Muscle of leg (tissue), 11 donors: ENCODE data around the gene SYNDIG1. TPM values are rescaled to one million over a fixed set of nuclear protein-coding genes. Genes with fewer than 3 reads are reported as not detected.

Experiments
- DNase-seq: peaks from one replicate; pipeline ENCODE4 v3.0.0; 2013
- H3K27ac ChIP-seq: one replicate; pipeline ENCODE4 v1.5.1; 2013; ENCODE audit warnings: mild to moderate bottlenecking, low read length, control low read depth
- H3K27me3 ChIP-seq: one replicate; pipeline ENCODE4 v1.6.1; 2013; ENCODE audit warnings: low read length; ENCODE audit not compliant: control insufficient read depth, insufficient read depth
- H3K36me3 ChIP-seq: one replicate; pipeline ENCODE4 v1.6.1; 2013; ENCODE audit warnings: low read length; ENCODE audit not compliant: control insufficient read depth, insufficient read depth
- H3K4me1 ChIP-seq: one replicate; pipeline ENCODE4 v1.6.1; 2013; ENCODE audit warnings: low read length; ENCODE audit not compliant: control insufficient read depth, insufficient read depth
- H3K4me3 ChIP-seq: one replicate; pipeline ENCODE4 v1.5.1; 2013; ENCODE audit warnings: low read length, control low read depth
- H3K9me3 ChIP-seq: replicated peaks from 2 replicates; pipeline ENCODE4 v1.6.1; 2013; ENCODE audit warnings: low read depth, low read length; ENCODE audit not compliant: control insufficient read depth
- WGBS: methylation state at CpG from one replicate; pipeline ENCODE4 v1.1.5; 2013; ENCODE audit warnings: missing lambda C conversion rate; ENCODE audit not compliant: insufficient coverage; 5-methylcytosine and 5-hydroxymethylcytosine counted together
- polyA plus RNA-seq, 8 donors: library from polyadenylated mRNA; unstranded; fragments of 120-200 nt; gene quantifications; one replicate each; pipeline versions ENCODE4 v1.2.1 to v1.2.3, GENCODE V29; 2013; ENCODE audit warnings: inconsistent platforms in 1 of 8, low replicate concordance in 1 of 8; ENCODE audit not compliant: insufficient read length in 8 of 8, insufficient read depth in 1 of 8
- total RNA-seq: library from RNA; stranded (reverse); fragments of 120-200 nt; gene quantifications from one replicate; pipeline ENCODE4 v1.2.4, GENCODE V29; 2013

SYNDIG1 gene
- total and polyA plus RNA-seq, 9 donors, result 2.5 to 5.3 (median 4.3) TPM

GRCh38 chr20:24676978-24677370, 207.5 kb downstream of the SYNDIG1 start:
- Histone ChIP-seq H3K27ac (no peak overlapping the region), H3K4me1 (no peaks in the 10 kb centered on the region), H3K27me3 (peaks cover 2% of the 10 kb centered on the region), H3K4me3 (no peak overlapping the region), H3K36me3 (no peaks in the 10 kb centered on the region), H3K9me3 (no peaks in the 10 kb centered on the region)
- no peak for DNase-seq
- WGBS, result 55% methylated on average over 4 of the region's 6 CpGs

DNA sequence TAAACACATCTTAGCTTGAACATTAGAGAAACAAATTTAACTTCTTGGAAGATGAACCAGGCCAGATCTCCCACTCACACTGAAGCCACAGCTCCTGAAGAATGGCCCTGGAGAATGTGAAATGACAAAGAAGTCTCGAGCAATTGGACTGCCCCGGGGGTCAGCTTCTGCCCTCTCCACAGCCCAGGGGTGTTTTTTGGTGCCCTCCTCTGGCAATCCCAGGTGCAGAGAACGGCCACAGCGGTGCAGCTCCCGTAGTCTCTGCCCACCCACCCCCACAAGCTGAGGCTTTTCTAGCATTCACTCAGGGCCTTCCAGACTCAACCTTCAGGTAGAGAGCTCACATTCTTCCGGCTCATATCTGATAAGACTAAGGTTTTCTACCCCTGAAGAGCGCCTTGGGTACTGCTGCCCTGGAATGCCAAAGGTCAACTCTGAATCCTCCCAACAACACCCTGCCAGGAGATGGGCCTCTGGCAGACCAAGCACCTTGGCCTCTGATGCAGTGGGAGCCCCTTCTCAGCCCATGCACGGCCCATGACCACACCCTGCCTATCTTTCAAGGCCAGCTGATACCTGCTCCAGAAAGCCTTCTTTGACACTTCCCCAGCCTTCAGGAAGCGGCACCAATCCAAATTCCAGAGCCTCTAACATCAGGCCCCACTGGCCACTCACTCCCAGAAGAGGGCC, 208.3 kb downstream of the SYNDIG1 start:
- 72% methylated on average over 8 of the region's 9 CpGs for WGBS
- Histone ChIP-seq H3K36me3 (no peaks in the 10 kb centered on the region), H3K27me3 (peaks cover 2% of the 10 kb centered on the region), H3K4me1 (no peaks in the 10 kb centered on the region), H3K4me3 (no peak overlapping the region), H3K9me3 (no peaks in the 10 kb centered on the region), H3K27ac (no peak overlapping the region)
- no peak for DNase-seq

DNA sequence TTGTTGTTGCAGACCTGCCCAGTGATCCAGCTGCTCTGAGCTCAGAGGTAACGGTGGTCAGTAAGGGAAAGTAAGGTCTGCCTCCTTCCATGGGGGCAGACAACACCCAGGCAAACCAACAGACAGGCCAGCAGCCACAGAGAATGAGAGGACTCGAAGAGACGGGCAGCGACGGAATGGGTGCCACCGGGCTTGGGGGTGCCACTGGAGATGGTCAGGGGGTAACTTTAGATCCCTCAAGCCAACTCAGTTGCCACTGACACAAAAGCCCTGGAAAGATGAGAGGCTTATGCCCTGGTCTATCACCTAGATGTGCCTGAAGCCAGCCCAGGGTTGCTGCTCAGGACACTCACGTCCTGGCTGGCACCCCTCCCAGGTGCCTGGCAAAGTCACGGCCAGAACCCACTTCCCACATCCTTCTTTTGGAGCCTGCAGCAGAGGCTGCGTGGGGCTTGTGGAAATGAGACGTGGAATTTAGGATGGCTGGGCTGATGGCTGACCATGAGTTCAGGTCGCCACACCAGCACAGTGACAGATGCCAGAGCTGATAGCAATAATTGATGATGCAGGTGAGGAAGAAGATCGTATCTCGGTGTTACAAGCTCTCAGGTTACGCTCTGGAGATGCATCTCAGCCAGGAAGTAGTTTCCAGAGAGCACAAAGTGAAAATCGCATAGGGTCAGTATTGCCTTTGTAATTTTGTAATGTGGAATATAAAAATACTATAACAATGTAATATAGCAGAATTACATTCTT, 209.1 kb downstream of the SYNDIG1 start:
- H3K9me3 ChIP-seq, result no peaks in the 10 kb centered on the region
- no peak for DNase-seq
- H3K27ac ChIP-seq, result no peak overlapping the region
- H3K27me3 ChIP-seq, result peaks cover 2% of the 10 kb centered on the region
- no peaks in the 10 kb centered on the region for H3K4me1 ChIP-seq
- 74% methylated on average over 9 of the region's 15 CpGs for WGBS
- no peak overlapping the region for H3K4me3 ChIP-seq
- H3K36me3 ChIP-seq, result no peaks in the 10 kb centered on the region

- no peak overlapping the region for H3K4me3 ChIP-seq
- 86% methylated on average over 5 of the region's 9 CpGs for WGBS
- no peak overlapping the region for H3K27ac ChIP-seq
- no peaks in the 10 kb centered on the region for H3K9me3 ChIP-seq
- H3K27me3 ChIP-seq, result peaks cover 2% of the 10 kb centered on the region
- DNase-seq, result no peak
- no peaks in the 10 kb centered on the region for H3K4me1 ChIP-seq
- no peaks in the 10 kb centered on the region for H3K36me3 ChIP-seq
These were observed 210.1 kb downstream of the SYNDIG1 start for GRCh38 chr20:24679448-24680047.

DNA sequence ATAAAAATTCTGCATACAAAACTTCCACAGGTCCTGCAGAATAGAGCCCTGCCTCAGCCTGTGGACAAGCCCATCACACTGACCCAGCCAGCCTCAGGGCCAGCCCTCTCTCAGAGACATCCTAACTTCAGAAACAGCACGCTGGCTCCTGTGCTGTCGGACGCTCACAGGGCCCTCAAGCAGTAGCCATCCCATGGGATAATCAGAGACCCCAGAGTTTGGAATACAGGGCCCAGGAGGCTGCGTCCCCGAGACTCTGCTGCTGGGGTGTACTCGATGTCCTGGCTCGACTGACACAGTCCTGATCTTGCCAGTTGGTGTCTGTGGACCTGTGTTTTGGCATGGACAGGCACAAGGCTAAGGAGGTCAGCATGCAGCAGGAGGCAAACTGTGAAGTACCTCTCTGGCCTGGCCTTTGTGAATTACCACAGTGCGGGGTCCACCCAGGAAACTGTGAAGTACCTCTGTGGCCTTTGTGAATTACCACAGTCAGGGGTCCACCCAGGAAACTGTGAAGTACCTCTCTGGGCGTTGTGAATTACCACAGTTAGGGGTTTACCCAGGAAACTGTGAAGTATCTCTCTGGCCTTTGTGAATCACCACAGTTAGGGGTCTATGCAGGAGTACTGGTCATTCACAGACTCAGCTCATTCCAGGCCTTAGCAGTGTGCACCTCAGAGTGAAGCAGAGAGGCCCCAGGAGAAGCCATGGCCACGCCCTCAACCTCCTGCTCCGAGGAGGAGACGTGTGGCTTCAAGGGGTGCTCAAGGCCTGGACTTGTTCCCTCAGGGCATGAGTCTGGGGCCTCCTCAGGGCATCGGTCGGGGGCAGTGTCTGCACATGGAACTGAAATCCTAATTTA, 212.4 kb downstream of the SYNDIG1 start:
- Histone ChIP-seq H3K4me3 (no peak overlapping the region), H3K27ac (no peak overlapping the region), H3K27me3 (peaks cover 2% of the 10 kb centered on the region), H3K4me1 (no peaks in the 10 kb centered on the region), H3K36me3 (no peaks in the 10 kb centered on the region), H3K9me3 (no peaks in the 10 kb centered on the region)
- no peak for DNase-seq
- WGBS, result 79% methylated on average over 13 of the region's 14 CpGs

GRCh38 chr20:24682496-24682985, 213.1 kb downstream of the SYNDIG1 start:
- no peak overlapping the region for H3K27ac ChIP-seq
- no peak for DNase-seq
- H3K9me3 ChIP-seq, result peaks cover 2% of the 10 kb centered on the region
- no peak overlapping the region for H3K4me3 ChIP-seq
- H3K27me3 ChIP-seq, result no peaks in the 10 kb centered on the region
- no peaks in the 10 kb centered on the region for H3K4me1 ChIP-seq
- WGBS, result 95% methylated on average over 5 of the region's 5 CpGs
- H3K36me3 ChIP-seq, result no peaks in the 10 kb centered on the region

DNA sequence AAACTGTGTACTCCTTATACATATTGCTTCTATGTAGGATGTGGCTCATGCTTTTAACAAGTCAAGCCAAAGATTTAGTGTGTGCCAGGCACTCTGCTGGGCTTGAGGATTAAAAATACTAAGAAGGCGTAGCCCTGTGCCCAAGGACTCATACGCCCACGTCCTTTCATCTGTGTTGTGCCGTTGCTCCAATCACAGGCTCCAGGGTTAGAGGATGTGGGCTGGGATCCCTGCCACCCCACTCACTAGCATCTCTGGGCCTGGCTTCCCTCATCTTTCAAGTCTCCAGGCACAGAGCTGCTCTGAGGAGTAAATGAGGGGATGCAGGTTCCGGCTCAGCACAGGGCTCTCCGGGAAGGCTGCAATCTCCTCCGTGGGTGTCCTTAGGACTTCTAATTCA, 214.2 kb downstream of the SYNDIG1 start:
- no peak for DNase-seq
- Histone ChIP-seq H3K4me3 (no peak overlapping the region), H3K27ac (no peak overlapping the region), H3K4me1 (no peaks in the 10 kb centered on the region), H3K27me3 (no peaks in the 10 kb centered on the region), H3K9me3 (peaks cover 6% of the 10 kb centered on the region), H3K36me3 (no peaks in the 10 kb centered on the region)
- WGBS, result 83% methylated on average over 1 of the region's 7 CpGs

DNA sequence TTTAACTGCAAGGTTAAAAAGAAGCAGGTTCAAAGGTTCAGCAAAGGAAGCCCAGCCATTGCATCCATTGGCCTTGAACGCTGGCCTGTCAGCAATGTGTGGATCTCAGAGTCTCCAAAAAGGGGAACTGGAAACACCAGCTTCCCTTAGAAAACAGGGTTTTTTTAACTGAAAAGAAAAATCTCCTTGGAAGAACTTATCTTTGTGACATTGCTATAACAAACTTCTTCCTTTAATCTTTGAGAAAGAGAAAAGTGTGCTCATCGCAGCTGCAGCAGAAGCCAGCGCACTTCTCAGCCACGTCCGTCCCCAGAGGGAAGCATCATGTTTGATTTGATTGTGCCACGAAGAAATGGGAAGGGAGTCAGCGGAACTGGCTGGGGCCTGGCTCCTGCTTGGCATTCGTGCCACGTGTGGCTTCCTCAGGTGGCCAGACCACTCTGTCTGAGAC, 215.0 kb downstream of the SYNDIG1 start:
- no peaks in the 10 kb centered on the region for H3K27me3 ChIP-seq
- H3K36me3 ChIP-seq, result no peaks in the 10 kb centered on the region
- no peak overlapping the region for H3K27ac ChIP-seq
- WGBS, result 71% methylated on average over 6 of the region's 9 CpGs
- peak; percentile 42 for DNase-seq
- peaks cover 6% of the 10 kb centered on the region for H3K9me3 ChIP-seq
- H3K4me1 ChIP-seq, result no peaks in the 10 kb centered on the region
- no peak overlapping the region for H3K4me3 ChIP-seq

- Histone ChIP-seq H3K27me3 (no peaks in the 10 kb centered on the region), H3K36me3 (no peaks in the 10 kb centered on the region), H3K27ac (no peak overlapping the region), H3K4me1 (no peaks in the 10 kb centered on the region), H3K4me3 (no peak overlapping the region), H3K9me3 (peaks cover 6% of the 10 kb centered on the region)
- 78% methylated on average over 15 of the region's 16 CpGs for WGBS
- no peak for DNase-seq
These were observed 215.7 kb downstream of the SYNDIG1 start for GRCh38 chr20:24684956-24685691.
